Prostate gland (tissue), 2 donors: Measurements from ENCODE around the gene EME2. TPM values are rescaled to one million over a fixed set of nuclear protein-coding genes. Genes with fewer than 3 reads are reported as not detected.

Source experiments
- DNase-seq: peaks from one replicate; pipeline ENCODE4 v3.0.0-alpha.2; 2019; ENCODE audit warnings: low spot score
- H3K27ac ChIP-seq, 2 donors: fragments of 200-600 bp; sonication (generic); 2 replicates each; pipeline ENCODE4 v1.5.1; 2017 to 2019
- H3K27me3 ChIP-seq: fragments of 200-600 bp; sonication (generic); replicated peaks from 2 replicates; pipeline ENCODE4 v1.5.1; 2019; ENCODE audit not compliant: insufficient read depth
- H3K36me3 ChIP-seq, 2 donors: fragments of 200-600 bp; sonication (generic); 1 replicate in 1 of 2; 2 replicates in 1 of 2; pipeline versions ENCODE4 v1.5.1 to v1.8.1; 2017 to 2019
- H3K4me1 ChIP-seq: fragments of 200-600 bp; sonication (generic); replicated peaks from 2 replicates; pipeline ENCODE4 v1.5.1; 2019
- H3K4me3 ChIP-seq, 2 donors: fragments of 200-600 bp; sonication (generic); 2 replicates each; pipeline ENCODE4 v1.5.1; 2017 to 2019
- H3K9me3 ChIP-seq: fragments of 200-600 bp; sonication (generic); 2 replicates; pipeline ENCODE4 v1.5.1; 2017
- POLR2A ChIP-seq: fragments of 450-650 bp; IDR thresholded peaks from one replicate; pipeline ENCODE4 v1.6.1; 2016; ENCODE audit warnings: antibody characterized with exemption, mild to moderate bottlenecking
- POLR2AphosphoS5 ChIP-seq: sonication (generic); formaldehyde crosslinking; IDR thresholded peaks from one replicate; pipeline ENCODE4 v1.6.1; 2017; ENCODE audit warnings: antibody characterized with exemption
- WGBS: methylation state at CpG from one replicate; pipeline ENCODE4 v1.1.5; 2018; 5-methylcytosine and 5-hydroxymethylcytosine counted together
- intact Hi-C: fragments of 100-400 bp; cut with DNase I; formaldehyde crosslinking; loops from one replicate; pipeline ENCODE4 v1.14.2; 2022
- total RNA-seq, 2 donors: library from RNA; depleted of rRNA; stranded (reverse); fragments of >200 nt; gene quantifications; one replicate each; pipeline ENCODE4 v1.1.0, GENCODE V29; 2016
- TF ChIP-seq, protein P1 (sequence below), 4 experiments: fragments of 200-600 bp in 2 of 4; fragments of 450-650 bp in 2 of 4; sonication (generic) in 2 of 4; IDR thresholded peaks; 1 replicate in 3 of 4; 2 replicates in 1 of 4; pipeline ENCODE4 v1.5.1; 2016 to 2019; ENCODE audit warnings: antibody characterized with exemption in 4 of 4, mild to moderate bottlenecking in 2 of 4, moderate library complexity in 2 of 4

EME2 gene
- total RNA-seq, 2 donors from 2014 or later = 18.3 to 53.9 TPM

- 89% methylated on average over 37 of the region's 37 CpGs for WGBS
- Histone ChIP-seq H3K27ac (no peak overlapping the region), H3K4me1 (no peaks in the 10 kb centered on the region), H3K9me3 (no peaks in the 10 kb centered on the region), H3K27me3 (no peaks in the 10 kb centered on the region), H3K4me3 (no peak overlapping the region), H3K36me3 (peaks cover 7 to 18% of the 10 kb centered on the region in 2 donors)
- intact Hi-C loops = no loop called here
- TF ChIP-seq POLR2A = no peak
- no peak for TF ChIP-seq POLR2AphosphoS5
- TF ChIP-seq, protein P1, sequence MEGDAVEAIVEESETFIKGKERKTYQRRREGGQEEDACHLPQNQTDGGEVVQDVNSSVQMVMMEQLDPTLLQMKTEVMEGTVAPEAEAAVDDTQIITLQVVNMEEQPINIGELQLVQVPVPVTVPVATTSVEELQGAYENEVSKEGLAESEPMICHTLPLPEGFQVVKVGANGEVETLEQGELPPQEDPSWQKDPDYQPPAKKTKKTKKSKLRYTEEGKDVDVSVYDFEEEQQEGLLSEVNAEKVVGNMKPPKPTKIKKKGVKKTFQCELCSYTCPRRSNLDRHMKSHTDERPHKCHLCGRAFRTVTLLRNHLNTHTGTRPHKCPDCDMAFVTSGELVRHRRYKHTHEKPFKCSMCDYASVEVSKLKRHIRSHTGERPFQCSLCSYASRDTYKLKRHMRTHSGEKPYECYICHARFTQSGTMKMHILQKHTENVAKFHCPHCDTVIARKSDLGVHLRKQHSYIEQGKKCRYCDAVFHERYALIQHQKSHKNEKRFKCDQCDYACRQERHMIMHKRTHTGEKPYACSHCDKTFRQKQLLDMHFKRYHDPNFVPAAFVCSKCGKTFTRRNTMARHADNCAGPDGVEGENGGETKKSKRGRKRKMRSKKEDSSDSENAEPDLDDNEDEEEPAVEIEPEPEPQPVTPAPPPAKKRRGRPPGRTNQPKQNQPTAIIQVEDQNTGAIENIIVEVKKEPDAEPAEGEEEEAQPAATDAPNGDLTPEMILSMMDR (IDR thresholded peaks at IDR 0.05) = no peak
- DNase-seq = no peak
Measured at GRCh38 chr16:1757714-1758461, 14.7 kb upstream of the EME2 start.

DNA sequence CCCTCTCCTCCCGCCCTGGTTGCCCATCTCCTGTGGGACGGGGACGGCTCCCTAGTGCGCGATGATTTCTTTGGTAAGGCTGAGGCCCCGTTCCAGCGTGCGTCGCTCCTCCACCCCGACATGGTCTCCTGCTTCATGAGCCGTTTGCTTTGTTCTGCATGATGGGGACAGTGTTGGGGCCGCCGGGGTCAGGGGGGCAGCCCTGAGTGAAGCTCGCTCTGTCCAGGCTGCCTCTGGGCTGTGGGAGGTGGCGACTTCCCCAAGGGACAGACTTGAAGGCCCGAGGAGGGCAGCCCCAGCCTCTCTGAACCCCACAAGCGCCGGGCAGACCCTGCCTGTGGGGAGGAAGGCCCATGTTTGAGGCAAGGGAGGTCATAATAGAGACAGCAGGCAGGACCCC is 13.7 kb upstream of the EME2 start:
- TF ChIP-seq POLR2AphosphoS5 = no peak
- no peak for TF ChIP-seq POLR2A
- TF ChIP-seq, protein P1 (IDR thresholded peaks at IDR 0.05) = no peak
- Histone ChIP-seq H3K9me3 (no peaks in the 10 kb centered on the region), H3K36me3 (peaks cover 7 to 23% of the 10 kb centered on the region in 2 donors), H3K27ac (no peak overlapping the region), H3K4me3 (no peak overlapping the region), H3K27me3 (no peaks in the 10 kb centered on the region), H3K4me1 (no peaks in the 10 kb centered on the region)
- no peak for DNase-seq
- WGBS = 94% methylated on average over 16 of the region's 18 CpGs
- intact Hi-C loops = no loop called here

DNA sequence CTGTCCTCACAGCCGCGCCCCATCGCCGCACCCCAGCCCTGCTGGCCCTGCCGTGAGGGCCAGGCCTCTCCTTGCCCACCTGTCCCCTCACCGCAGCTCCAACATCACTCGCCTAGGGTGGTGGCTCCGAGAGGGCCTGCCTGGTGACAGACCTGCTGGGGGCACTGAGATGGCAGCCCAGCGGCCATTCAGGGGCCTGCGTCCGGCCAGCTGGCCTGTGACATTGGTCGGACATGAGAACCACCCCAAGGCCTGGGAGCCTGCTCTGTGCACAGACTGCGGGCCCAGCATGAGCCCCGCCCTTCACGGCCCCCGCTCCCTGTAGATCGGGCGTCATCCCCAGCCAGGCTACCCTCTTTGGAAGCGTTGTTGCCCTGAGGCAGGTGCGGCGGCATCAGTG is 13.1 kb upstream of the EME2 start:
- Histone ChIP-seq H3K4me3 (no peak overlapping the region), H3K9me3 (no peaks in the 10 kb centered on the region), H3K4me1 (no peaks in the 10 kb centered on the region), H3K36me3 (peaks cover 7 to 23% of the 10 kb centered on the region in 2 donors), H3K27ac (no peak overlapping the region), H3K27me3 (no peaks in the 10 kb centered on the region)
- intact Hi-C loops = no loop called here
- WGBS = 94% methylated on average over 21 of the region's 21 CpGs
- TF ChIP-seq POLR2A (no peak), POLR2AphosphoS5 (no peak)
- TF ChIP-seq, protein P1 (IDR thresholded peaks at IDR 0.05) = no peak
- DNase-seq = no peak

GRCh38 chr16:1760911-1761310 is 11.7 kb upstream of the EME2 start:
- no peak for DNase-seq
- H3K27me3 ChIP-seq = no peaks in the 10 kb centered on the region
- H3K36me3 ChIP-seq = peaks cover 2 to 23% of the 10 kb centered on the region in 2 donors
- intact Hi-C loops = loop anchor here (10.0 kb wide), 1 partner anchor 546 kb away; no protein-coding TSS in a partner anchor
- WGBS = 91% methylated on average over 12 of the region's 15 CpGs
- no peaks in the 10 kb centered on the region for H3K9me3 ChIP-seq
- no peak for TF ChIP-seq POLR2A
- TF ChIP-seq POLR2AphosphoS5 = no peak
- TF ChIP-seq, protein P1 (IDR thresholded peaks at IDR 0.05) = no peak
- no peak overlapping the region for H3K27ac ChIP-seq
- H3K4me3 ChIP-seq = no peak overlapping the region
- no peaks in the 10 kb centered on the region for H3K4me1 ChIP-seq

- WGBS = 91% methylated on average over 15 of the region's 15 CpGs
- no peak for DNase-seq
- no peak for TF ChIP-seq POLR2AphosphoS5
- TF ChIP-seq, protein P1 (IDR thresholded peaks at IDR 0.05) = no peak
- TF ChIP-seq POLR2A = no peak
- intact Hi-C loops = loop anchor here (10.0 kb wide), 1 partner anchor 547 kb away; no protein-coding TSS in a partner anchor
- Histone ChIP-seq H3K4me3 (no peak overlapping the region), H3K27ac (no peak overlapping the region), H3K27me3 (no peaks in the 10 kb centered on the region), H3K4me1 (no peaks in the 10 kb centered on the region), H3K9me3 (no peaks in the 10 kb centered on the region), H3K36me3 (peaks cover 2 to 23% of the 10 kb centered on the region in 2 donors)
Measured at GRCh38 chr16:1761751-1762150, 10.9 kb upstream of the EME2 start.
